ENCODE measurements around the gene SEMA6A.

GRCh38 chr5:116402235-116402634, 172.4 kb downstream of the SEMA6A start:
- TF ChIP-seq GATA2 (IDR thresholded peaks at IDR 0.05; ENCODE audit: low read depth, low read length) (no peak), GATA3 (IDR thresholded peaks at IDR 0.05; ENCODE audit: low read depth, low read length) (no peak)
